Measurements from ENCODE around the gene LARGE1. TPM values are rescaled to one million over a fixed set of nuclear protein-coding genes. Genes with fewer than 3 reads are reported as not detected.
"Not testable (repeated sequence)": the region's sequence is repeated elsewhere in the genome, so short reads cannot be mapped to it uniquely, and the experiment has no call there.

The LARGE1 gene
- total RNA-seq, 1 experiment from 2014 or later, result 1.5 TPM

- peaks cover 0 to 27% of the 10 kb centered on the region in 2 experiments; a peak in 2 of 4 replicates for H3K9me3 ChIP-seq (ENCODE audit: control insufficient read depth in 1 of 2, insufficient read depth in 1 of 2, low read depth in 1 of 2, low read length in 2 of 2)
- no peak overlapping the region for H3K4me2 ChIP-seq (ENCODE audit: low read length)
- no peak for DNase-seq (ENCODE audit: low read depth, low spot score)
- no peaks in the 10 kb centered on the region for H3K4me1 ChIP-seq (ENCODE audit: control insufficient read depth in 1 of 2, insufficient read depth in 2 of 2, low read length in 2 of 2)
- H3K79me2 ChIP-seq (ENCODE audit: insufficient read depth, low read length), result no peaks in the 10 kb centered on the region
- intact Hi-C loops (cut with micrococcal nuclease), result no loop called here
- POLR2A ChIA-PET, result no interaction called here
- H4K20me1 ChIP-seq (ENCODE audit: insufficient read depth), result no peaks in the 10 kb centered on the region
- no peak overlapping the region for H3K4me3 ChIP-seq (replicated peaks in 1 of 2; ENCODE audit: low read depth in 1 of 2, low read length in 2 of 2)
- TF ChIP-seq MAX (IDR thresholded peaks at IDR 0.05), result no peak
- no peak for TF ChIP-seq POLR2A (IDR thresholded peaks at IDR 0.05; ENCODE audit: borderline replicate concordance, extremely low read depth, insufficient read depth, insufficient read length)
- no peak for TF ChIP-seq EZH2phosphoT487 (IDR thresholded peaks at IDR 0.05; ENCODE audit: borderline replicate concordance)
- no peak for TF ChIP-seq ZFX (IDR thresholded peaks at IDR 0.05)
- no peak for TF ChIP-seq REST (IDR thresholded peaks at IDR 0.05; ENCODE audit: low read depth)
- H3K9me2 ChIP-seq (ENCODE audit: insufficient read depth), result no peaks in the 10 kb centered on the region
- H3K9ac ChIP-seq (ENCODE audit: low read length), result no peak overlapping the region
- H2AFZ ChIP-seq (ENCODE audit: low read depth, low read length, poor library complexity, severe bottlenecking), result no peak overlapping the region
- H3K36me3 ChIP-seq (ENCODE audit: control insufficient read depth in 1 of 2, insufficient read depth in 2 of 2, low read length in 2 of 2), result no peaks in the 10 kb centered on the region
- H3K27ac ChIP-seq (ENCODE audit: low read depth, low read length), result no peak overlapping the region
- RAD21 ChIA-PET (ENCODE audit: low non-redundant PET in 1 of 2, low total read pairs in 2 of 2, uncharacterized antibody in 2 of 2, unreplicated experiment in 2 of 2), result no interaction called here
- CTCF ChIA-PET, result no interaction called here
- no peak for ATAC-seq
- no peaks in the 10 kb centered on the region for H3K27me3 ChIP-seq (ENCODE audit: insufficient read depth, low read length)
- BruUV-seq (replicated peaks), result no TSS peak
These were observed 351.3 kb downstream of the LARGE1 start for GRCh38 chr22:33569018-33569417.

GRCh38 chr22:33566495-33566894 lies 353.8 kb downstream of the LARGE1 start:
- POLR2A ChIA-PET; RAD21 ChIA-PET (ENCODE audit: low non-redundant PET in 1 of 2, low total read pairs in 2 of 2, uncharacterized antibody in 2 of 2, unreplicated experiment in 2 of 2); intact Hi-C loops (cut with micrococcal nuclease); H3K36me3 ChIP-seq (ENCODE audit: control insufficient read depth in 1 of 2, insufficient read depth in 2 of 2, low read length in 2 of 2); H2AFZ ChIP-seq (ENCODE audit: low read depth, low read length, poor library complexity, severe bottlenecking); H3K79me2 ChIP-seq (ENCODE audit: insufficient read depth, low read length); H3K9me2 ChIP-seq (ENCODE audit: insufficient read depth); H3K27me3 ChIP-seq (ENCODE audit: insufficient read depth, low read length); BruUV-seq (replicated peaks); DNase-seq (ENCODE audit: low read depth, low spot score); H3K4me3 ChIP-seq (replicated peaks in 1 of 2; ENCODE audit: low read depth in 1 of 2, low read length in 2 of 2); H3K9ac ChIP-seq (ENCODE audit: low read length); H3K4me2 ChIP-seq (ENCODE audit: low read length); ATAC-seq; CTCF ChIA-PET; H4K20me1 ChIP-seq (ENCODE audit: insufficient read depth); H3K4me1 ChIP-seq (ENCODE audit: control insufficient read depth in 1 of 2, insufficient read depth in 2 of 2, low read length in 2 of 2); H3K27ac ChIP-seq (ENCODE audit: low read depth, low read length): not testable (repeated sequence)
- peaks cover 4 to 32% of the 10 kb centered on the region in 2 experiments; a peak in 2 of 4 replicates for H3K9me3 ChIP-seq (ENCODE audit: control insufficient read depth in 1 of 2, insufficient read depth in 1 of 2, low read depth in 1 of 2, low read length in 2 of 2)
